Coronary artery (tissue), 2 donors: ENCODE measurements around the gene MUC13.
A peak's percentile ranks its signal among the peaks of the same experiment; 100 is the strongest.

Experiments
- DNase-seq: peaks from one replicate; pipeline ENCODE4 v3.0.0-alpha.2; 2017; ENCODE audit warnings: low spot score
- H3K27ac ChIP-seq, 2 donors: fragments of 200-600 bp; sonication (generic); one replicate each; pipeline ENCODE4 v1.5.1; 2016 to 2019
- H3K4me3 ChIP-seq: fragments of 200-600 bp; sonication (generic); 2 replicates; pipeline ENCODE4 v1.5.1; 2016; ENCODE audit warnings: mild to moderate bottlenecking, moderate library complexity
- CTCF ChIP-seq: fragments of 200-600 bp; sonication (generic); IDR thresholded peaks from one replicate; pipeline ENCODE4 v1.5.1; 2019; ENCODE audit warnings: antibody characterized with exemption

The MUC13 gene

GRCh38 chr3:124972457-124972856 is 37.9 kb upstream of the MUC13 start:
- Histone ChIP-seq H3K27ac (no peak overlapping the region), H3K4me3 (no peak overlapping the region)
- TF ChIP-seq CTCF, result no peak
- DNase-seq, result no peak

GRCh38 chr3:124969963-124970722 is 35.6 kb upstream of the MUC13 start:
- Histone ChIP-seq H3K4me3 (no peak overlapping the region), H3K27ac (no peak overlapping the region)
- no peak for TF ChIP-seq CTCF
- DNase-seq, result no peak

GRCh38 chr3:124969190-124969589 is 34.6 kb upstream of the MUC13 start:
- no peak for DNase-seq
- TF ChIP-seq CTCF, result no peak
- H3K27ac ChIP-seq, result no peak overlapping the region

GRCh38 chr3:124967964-124968363 is 33.4 kb upstream of the MUC13 start:
- Histone ChIP-seq H3K27ac (peak overlapping the region in 1 of 2 donors; percentile 54), H3K4me3 (no peak overlapping the region)
- DNase-seq, result no peak
- no peak for TF ChIP-seq CTCF

More at GRCh38 chr3:124969190-124969589, 34.6 kb upstream of the MUC13 start:
- no peak overlapping the region for H3K4me3 ChIP-seq

- Histone ChIP-seq H3K4me3 (no peak overlapping the region), H3K27ac (peak overlapping the region in 1 of 2 donors; percentile 34)
- DNase-seq, result no peak
- TF ChIP-seq CTCF, result no peak
Observed at GRCh38 chr3:124966521-124967445, 32.2 kb upstream of the MUC13 start.

- Histone ChIP-seq H3K27ac (no peak overlapping the region), H3K4me3 (no peak overlapping the region)
- no peak for DNase-seq
- no peak for TF ChIP-seq CTCF
Observed at GRCh38 chr3:124965413-124965812, 30.9 kb upstream of the MUC13 start.
